H1 (cell line): ENCODE data around the gene RIMBP2. TPM values are rescaled to one million over a fixed set of nuclear protein-coding genes. Genes with fewer than 3 reads are reported as not detected.

Source experiments
- CTCF ChIA-PET: fragments of 300-600 bp; sonication (Branson Sonifier 250); formaldehyde crosslinking; loops from one replicate; lab custom pipeline; 2021; ENCODE audit not compliant: partially characterized antibody; lab: Charles Lee
- POLR2A ChIA-PET: fragments of 300-600 bp; sonication (Branson Sonifier 250); formaldehyde crosslinking; loops from one replicate; lab custom pipeline; 2021; ENCODE audit warnings: inconsistent platforms; ENCODE audit not compliant: partially characterized antibody; lab: Charles Lee
- DNase-seq, 2 experiments: peaks; one replicate each; pipeline versions ENCODE4 v3.0.0 to v3.0.0-alpha.2; 2010 to 2022; ENCODE audit warnings: low spot score in 2 of 2, low read depth in 1 of 2, mixed read lengths in 1 of 2
- FAIRE-seq: peaks from 2 replicates; lab custom pipeline; 2011; peaks lifted over from hg19 to GRCh38; lab: Jason Lieb, UNC
- H2AFZ ChIP-seq: 2 replicates; pipeline ENCODE4 v1.8.1; 2012; ENCODE audit warnings: low read length, inconsistent platforms
- H2AK5ac ChIP-seq: 2 replicates; pipeline ENCODE4 v1.6.1; 2013; ENCODE audit warnings: low read depth, low read length
- H2BK120ac ChIP-seq: replicated peaks from 2 replicates; pipeline ENCODE3; 2013; ENCODE audit warnings: low read depth, low read length, inconsistent platforms
- H2BK12ac ChIP-seq: 2 replicates; pipeline ENCODE4 v1.6.1; 2013; ENCODE audit warnings: low read depth, low read length
- H2BK15ac ChIP-seq: 2 replicates; pipeline ENCODE4 v1.6.1; 2013; ENCODE audit warnings: low read length
- H2BK20ac ChIP-seq: 2 replicates; pipeline ENCODE4 v1.6.1; 2013; ENCODE audit warnings: low read length
- H2BK5ac ChIP-seq: 2 replicates; pipeline ENCODE4 v1.6.1; 2013; ENCODE audit warnings: low read depth, low read length
- H3K14ac ChIP-seq: 2 replicates; pipeline ENCODE4 v1.6.1; 2013; ENCODE audit warnings: inconsistent platforms; ENCODE audit not compliant: insufficient read length
- H3K18ac ChIP-seq: 2 replicates; pipeline ENCODE4 v1.6.1; 2013; ENCODE audit warnings: low read length; ENCODE audit errors: extremely low read depth
- H3K23ac ChIP-seq: 2 replicates; pipeline ENCODE4 v1.6.1; 2013; ENCODE audit warnings: inconsistent platforms; ENCODE audit not compliant: insufficient read length
- H3K23me2 ChIP-seq: 2 replicates; pipeline ENCODE4 v1.6.1; 2013; ENCODE audit warnings: low read depth, low read length
- H3K27ac ChIP-seq: 2 replicates; pipeline ENCODE4 v1.6.1; 2011; ENCODE audit warnings: low read depth, low read length, inconsistent platforms
- H3K27me3 ChIP-seq, 4 experiments: replicated peaks in 1 of 4; 1 replicate in 1 of 4; 2 replicates in 3 of 4; pipeline versions ENCODE4 v1.6.1 to v1.8.1; 2011 to 2013; ENCODE audit warnings: low read length in 3 of 4, mild to moderate bottlenecking in 3 of 4, inconsistent platforms in 2 of 4, mixed read lengths in 2 of 4, moderate library complexity in 1 of 4; ENCODE audit not compliant: control insufficient read depth in 3 of 4, insufficient read depth in 3 of 4; ENCODE audit errors: extremely low read depth in 1 of 4
- H3K36me3 ChIP-seq, 4 experiments: 2 replicates each; pipeline versions ENCODE4 v1.6.1 to v1.8.1; 2011 to 2013; ENCODE audit warnings: mild to moderate bottlenecking in 4 of 4, low read length in 3 of 4, moderate library complexity in 2 of 4, control low read depth in 1 of 4, inconsistent platforms in 1 of 4; ENCODE audit not compliant: insufficient read depth in 4 of 4, control insufficient read depth in 2 of 4
- H3K4ac ChIP-seq: replicated peaks from 2 replicates; pipeline ENCODE3; 2013; ENCODE audit warnings: low read length, low read depth, mixed read lengths, inconsistent platforms; ENCODE audit not compliant: insufficient read length
- H3K4me1 ChIP-seq, 4 experiments: replicated peaks in 1 of 4; 1 replicate in 1 of 4; 2 replicates in 3 of 4; pipeline versions ENCODE4 v1.6.1 to v1.8.1; 2011 to 2013; ENCODE audit warnings: low read length in 3 of 4, inconsistent platforms in 2 of 4, mixed read lengths in 1 of 4; ENCODE audit not compliant: insufficient read depth in 4 of 4, control insufficient read depth in 3 of 4
- H3K4me2 ChIP-seq, 2 experiments: 2 replicates each; pipeline versions ENCODE4 v1.6.1 to v1.8.1; 2011 to 2013; ENCODE audit warnings: low read depth in 2 of 2, low read length in 2 of 2, control low read depth in 1 of 2, inconsistent platforms in 1 of 2, mild to moderate bottlenecking in 1 of 2; ENCODE audit not compliant: insufficient read depth in 1 of 2
- H3K4me3 ChIP-seq, 4 experiments: fragments of 200-600, 300-600 bp in 1 of 4; sonication (generic), shearing (Covaris generic), sonication (Bioruptor Twin) in 1 of 4; 2 replicates each; pipeline versions ENCODE4 v1.5.1 to v1.8.1; 2011 to 2016; ENCODE audit warnings: low read length in 4 of 4, low read depth in 3 of 4, control low read depth in 2 of 4, inconsistent platforms in 2 of 4, mild to moderate bottlenecking in 2 of 4, mixed read lengths in 1 of 4, moderate library complexity in 1 of 4; ENCODE audit not compliant: insufficient read depth in 2 of 4; ENCODE audit errors: extremely low read depth in 1 of 4
- H3K56ac ChIP-seq: replicated peaks from 2 replicates; pipeline ENCODE3; 2013; ENCODE audit warnings: low read depth, mild to moderate bottlenecking, mixed read lengths, low read length, inconsistent platforms; ENCODE audit not compliant: insufficient read length
- H3K79me1 ChIP-seq: 2 replicates; pipeline ENCODE4 v1.6.1; 2013; ENCODE audit warnings: low read depth, low read length, control low read depth
- H3K79me2 ChIP-seq, 2 experiments: 2 replicates each; pipeline versions ENCODE4 v1.6.1 to v1.8.1; 2012 to 2013; ENCODE audit warnings: low read length in 2 of 2, mild to moderate bottlenecking in 2 of 2, inconsistent platforms in 1 of 2; ENCODE audit not compliant: insufficient read depth in 2 of 2, control insufficient read depth in 1 of 2
- H3K9ac ChIP-seq, 4 experiments: replicated peaks in 1 of 4; 1 replicate in 1 of 4; 2 replicates in 3 of 4; pipeline versions ENCODE4 v1.6.1 to v1.8.1; 2011 to 2013; ENCODE audit warnings: low read depth in 3 of 4, low read length in 3 of 4, control low read depth in 2 of 4, mild to moderate bottlenecking in 2 of 4, moderate library complexity in 2 of 4, inconsistent platforms in 1 of 4; ENCODE audit errors: extremely low read depth in 1 of 4
- H3K9me3 ChIP-seq, 2 experiments: 2 replicates each; pipeline versions ENCODE4 v1.6.1 to v1.8.1; 2012 to 2013; ENCODE audit warnings: mild to moderate bottlenecking in 2 of 2, moderate library complexity in 2 of 2, control low read depth in 1 of 2, inconsistent platforms in 1 of 2, low read depth in 1 of 2, low read length in 1 of 2, mixed read lengths in 1 of 2; ENCODE audit not compliant: insufficient read depth in 2 of 2
- H4K20me1 ChIP-seq, 2 experiments: replicated peaks in 1 of 2; 2 replicates each; pipeline versions ENCODE3 to v1.8.1; 2011 to 2013; ENCODE audit warnings: inconsistent platforms in 2 of 2, low read length in 2 of 2, mild to moderate bottlenecking in 1 of 2; ENCODE audit not compliant: insufficient read depth in 2 of 2, control insufficient read depth in 1 of 2
- H4K5ac ChIP-seq: 2 replicates; pipeline ENCODE4 v1.6.1; 2013; ENCODE audit warnings: low read length, low read depth, mixed read lengths, inconsistent platforms; ENCODE audit not compliant: insufficient read length
- H4K8ac ChIP-seq: 2 replicates; pipeline ENCODE4 v1.8.0; 2013; ENCODE audit warnings: mild to moderate bottlenecking, moderate library complexity, low read length, inconsistent platforms; ENCODE audit not compliant: insufficient read depth; ENCODE audit errors: extremely low read depth
- H4K91ac ChIP-seq: replicated peaks from 2 replicates; pipeline ENCODE3; 2013; ENCODE audit warnings: low read length, mixed read lengths, inconsistent platforms; ENCODE audit not compliant: insufficient read length
- ASH2L ChIP-seq: fragments of 200-600, 300-600 bp; sonication (generic); IDR thresholded peaks from one replicate; pipeline ENCODE4 v1.7.1; 2017; ENCODE audit warnings: low read length
- BRCA1 ChIP-seq: IDR thresholded peaks from 2 replicates; pipeline ENCODE4 v1.6.1; 2012; ENCODE audit warnings: low read depth, low read length, improper control_type of control experiment
- CBX5 ChIP-seq: fragments of 300-800, 300-1000 bp; sonication (generic); IDR thresholded peaks from 2 replicates; pipeline ENCODE4 v1.7.1; 2016; ENCODE audit warnings: antibody characterized with exemption, low read length, low read depth
- CHD2 ChIP-seq: IDR thresholded peaks from 2 replicates; pipeline ENCODE4 v1.6.1; 2012; ENCODE audit warnings: low read length, improper control_type of control experiment
- CTCF ChIP-seq, 3 experiments: IDR thresholded peaks; 1 replicate in 2 of 3; 2 replicates in 1 of 3; pipeline versions ENCODE4 v1.5.1 to v1.6.1; 2011; ENCODE audit warnings: low read length in 3 of 3, mild to moderate bottlenecking in 3 of 3, inconsistent platforms in 2 of 3, low read depth in 1 of 3, moderate library complexity in 1 of 3; ENCODE audit not compliant: insufficient read depth in 1 of 3; ENCODE audit errors: control extremely low read depth in 1 of 3
- EZH2 ChIP-seq: fragments of 200-600 bp; sonication (generic); IDR thresholded peaks from 2 replicates; pipeline ENCODE4 v1.7.1; 2012; ENCODE audit warnings: low read depth, mild to moderate bottlenecking, moderate library complexity, low read length, inconsistent platforms; ENCODE audit not compliant: severe bottlenecking
- JUN ChIP-seq: IDR thresholded peaks from 2 replicates; pipeline ENCODE4 v1.6.1; 2011; ENCODE audit warnings: low read depth, mild to moderate bottlenecking, improper control_type of control experiment, low read length
- RNF2 ChIP-seq: fragments of 200-900, 300-1000 bp; sonication (generic); IDR thresholded peaks from 2 replicates; pipeline ENCODE4 v1.7.1; 2016; ENCODE audit warnings: borderline replicate concordance, low read depth, mild to moderate bottlenecking, antibody characterized with exemption, low read length; ENCODE audit not compliant: poor library complexity, severe bottlenecking; ENCODE audit errors: missing control alignments
- SP2 ChIP-seq: IDR thresholded peaks from 2 replicates; pipeline ENCODE4 v1.6.1; 2012; ENCODE audit warnings: mild to moderate bottlenecking, low read length, inconsistent platforms
- USF2 ChIP-seq: IDR thresholded peaks from 2 replicates; pipeline ENCODE4 v1.6.1; 2011; ENCODE audit warnings: low read length, improper control_type of control experiment
- WGBS, 2 experiments: shearing (Covaris generic) in 1 of 2; methylation state at CpG; one replicate each; pipeline versions ENCODE4 v1.1.6 to v1.1.7; 2013 to 2015; ENCODE audit warnings: low lambda C conversion rate in 2 of 2, mixed read lengths in 2 of 2, inconsistent platforms in 1 of 2, low coverage in 1 of 2, missing lambda C conversion rate in 1 of 2; ENCODE audit not compliant: insufficient replicate concordance in 2 of 2, insufficient coverage in 1 of 2, insufficient read length in 1 of 2; ENCODE audit errors: extremely low coverage in 1 of 2, missing lambda C conversion rate in 1 of 2; 5-methylcytosine and 5-hydroxymethylcytosine counted together
- polyA plus RNA-seq, 7 experiments: library from polyadenylated mRNA; depleted of rRNA in 3 of 7; stranded (reverse) in 5 of 7; unstranded in 2 of 7; fragments of >200 nt in 5 of 7; fragments of 200-250 nt in 2 of 7; gene quantifications; 1 replicate in 5 of 7; 2 replicates in 1 of 7; 4 replicates in 1 of 7; pipeline versions ENCODE4 v1.2.1 to v1.2.3, GENCODE V29; 2011 to 2013; ENCODE audit warnings: missing spikeins in 2 of 7, mixed read lengths in 2 of 7
- total RNA-seq: library from RNA; stranded (reverse); fragmentation: NEBNext Ultra II Directional; extraction: Animal tissue kit (Norgen Biotek cat#: 25700); gene quantifications from 2 replicates; pipeline ENCODE4 v1.2.1, GENCODE V29; 2021

The RIMBP2 gene
- total and polyA plus RNA-seq, 2 of the 8 experiments (the other 6 are each of a cell fraction or from before 2014, with no cell fraction given) = 0.18 to 0.65 TPM

- 87% methylated on average over 2 of the region's 2 CpGs; no CpG with 5 or more reads in 1 of the 2 experiments for WGBS, 2 experiments
- Histone ChIP-seq H3K56ac (no peak overlapping the region), H3K79me2 (no peaks in the 10 kb centered on the region), H2BK20ac (no peak overlapping the region), H4K5ac (no peak overlapping the region), H3K9me3 (peaks cover 16 to 17% of the 10 kb centered on the region in 2 experiments), H4K20me1 (no peaks in the 10 kb centered on the region), H3K27ac (no peak overlapping the region), H3K4ac (no peak overlapping the region), H4K8ac (no peak overlapping the region), H3K18ac (no peak overlapping the region), H3K23me2 (no peaks in the 10 kb centered on the region), H2BK15ac (no peak overlapping the region), H2BK120ac (no peak overlapping the region), H3K4me1 (no peaks in the 10 kb centered on the region), H2BK5ac (no peak overlapping the region), H3K23ac (no peak overlapping the region), H3K36me3 (no peaks in the 10 kb centered on the region; a peak in 1 of 8 replicates), H2AK5ac (no peak overlapping the region), H2BK12ac (no peak overlapping the region), H4K91ac (no peak overlapping the region), H2AFZ (no peak overlapping the region), H3K4me2 (no peak overlapping the region), H3K79me1 (no peaks in the 10 kb centered on the region), H3K14ac (no peak overlapping the region), H3K4me3 (no peak overlapping the region), H3K27me3 (no peaks in the 10 kb centered on the region), H3K9ac (no peak overlapping the region)
- FAIRE-seq (no peak), DNase-seq (no peak)
- ChIA-PET POLR2A (no interaction called here), CTCF (interaction anchor here (0.7 to 1.7 kb wide), 6 partner anchors 10 to 185 kb away, joined by 3 to 4 read pairs (median 3); no protein-coding TSS in a partner anchor)
- TF ChIP-seq BRCA1 (no peak), SP2 (no peak), CBX5 (no peak), JUN (no peak), ASH2L (no peak), CTCF (IDR thresholded peaks at IDR 0.05; ENCODE audit: control extremely low read depth in 1 of 3, insufficient read depth in 1 of 3, low read depth in 1 of 3, low read length in 3 of 3) (no peak), CHD2 (no peak), EZH2 (no peak), RNF2 (no peak), USF2 (no peak)
Measured at GRCh38 chr12:130568041-130568440, 148.1 kb downstream of the RIMBP2 start.
